Inferior parietal cortex (tissue), 1 donor: ENCODE data around the gene GJC2.

ENCODE experiments used
- DNase-seq: peaks from one replicate; pipeline ENCODE4 v3.0.0-alpha.2; 2016; ENCODE audit errors: extremely low spot score

Gene GJC2

GRCh38 chr1:228190778-228191177 is 41.0 kb downstream of the GJC2 start:
- no peak for DNase-seq

- no peak for DNase-seq
Measured at GRCh38 chr1:228194436-228194835, 44.7 kb downstream of the GJC2 start.

GRCh38 chr1:228194921-228195812 is 45.4 kb downstream of the GJC2 start:
- DNase-seq = no peak

- no peak for DNase-seq
Measured at GRCh38 chr1:228197555-228198147, 47.9 kb downstream of the GJC2 start.

GRCh38 chr1:228198977-228199590 is 49.4 kb downstream of the GJC2 start:
- no peak for DNase-seq

GRCh38 chr1:228204958-228205357 is 55.2 kb downstream of the GJC2 start:
- DNase-seq = no peak

- no peak for DNase-seq
Measured at GRCh38 chr1:228205526-228206436, 56.1 kb downstream of the GJC2 start.

GRCh38 chr1:228206582-228207351 is 57.0 kb downstream of the GJC2 start:
- DNase-seq = no peak

- DNase-seq = no peak
Measured at GRCh38 chr1:228207381-228207810, 57.7 kb downstream of the GJC2 start.

GRCh38 chr1:228207851-228208821 is 58.4 kb downstream of the GJC2 start, which contains the start of gene OBSCN:
Gene OBSCN (plus strand): TSS chr1:228208044. CDS start chr1:228211784, 3,740 bp downstream.
- DNase-seq = no peak

GRCh38 chr1:228208831-228209551 is 59.3 kb downstream of the GJC2 start:
- no peak for DNase-seq
